DND-41 (cell line): ENCODE results near the gene ART3.

ENCODE experiments used
- ATAC-seq: fragments of 200-7000 bp; cut with Tn5 transposase; 3 replicates; pipeline ENCODE4 v1.9.1; 2021; ENCODE audit warnings: low read depth; ENCODE audit not compliant: insufficient read depth
- DNase-seq: peaks from one replicate; pipeline ENCODE4 v3.0.0-alpha.2; 2020
- H2AFZ ChIP-seq: 2 replicates; pipeline ENCODE4 v1.6.0; 2012; ENCODE audit warnings: low read depth, low read length
- H3K27ac ChIP-seq: 2 replicates; pipeline ENCODE4 v1.5.1; 2012; ENCODE audit warnings: low read length, inconsistent platforms
- H3K27me3 ChIP-seq: fragments of 200-600 bp; sonication (generic); 2 replicates; pipeline ENCODE4 v1.6.0; 2012; ENCODE audit warnings: low read length, mild to moderate bottlenecking, inconsistent platforms; ENCODE audit not compliant: insufficient read depth, poor library complexity
- H3K36me3 ChIP-seq: 2 replicates; pipeline ENCODE4 v1.5.1; 2012; ENCODE audit warnings: low read length, inconsistent platforms; ENCODE audit not compliant: insufficient read depth
- H3K4me1 ChIP-seq: 2 replicates; pipeline ENCODE4 v1.5.1; 2012; ENCODE audit warnings: mild to moderate bottlenecking, low read length; ENCODE audit not compliant: insufficient read depth
- H3K4me2 ChIP-seq: 2 replicates; pipeline ENCODE4 v1.6.0; 2012; ENCODE audit warnings: mild to moderate bottlenecking, moderate library complexity, low read length, inconsistent platforms; ENCODE audit not compliant: insufficient read depth
- H3K4me3 ChIP-seq, 2 experiments: fragments of 200-600 bp in 1 of 2; shearing (Covaris generic) in 1 of 2; 2 replicates each; pipeline ENCODE4 v1.5.1; 2012 to 2016; ENCODE audit warnings: inconsistent platforms in 2 of 2, low read length in 2 of 2, mild to moderate bottlenecking in 2 of 2, low read depth in 1 of 2, moderate library complexity in 1 of 2
- H3K79me2 ChIP-seq: 2 replicates; pipeline ENCODE4 v1.6.0; 2012; ENCODE audit warnings: low read length, inconsistent platforms; ENCODE audit not compliant: insufficient read depth
- H3K9ac ChIP-seq: 2 replicates; pipeline ENCODE4 v1.6.0; 2012; ENCODE audit warnings: low read depth, mild to moderate bottlenecking, inconsistent platforms, low read length, moderate library complexity
- H3K9me3 ChIP-seq: 2 replicates; pipeline ENCODE4 v1.5.1; 2012; ENCODE audit warnings: low read length, moderate library complexity, mild to moderate bottlenecking, inconsistent platforms; ENCODE audit not compliant: insufficient read depth, severe bottlenecking
- H4K20me1 ChIP-seq: 2 replicates; pipeline ENCODE4 v1.6.0; 2012; ENCODE audit warnings: low read length; ENCODE audit not compliant: insufficient read depth
- CTCF ChIP-seq: IDR thresholded peaks from 2 replicates; pipeline ENCODE4 v1.5.1; 2012; ENCODE audit warnings: borderline replicate concordance, low read length, moderate library complexity, mild to moderate bottlenecking; ENCODE audit not compliant: poor library complexity, severe bottlenecking; ENCODE audit errors: extremely low read depth
- EZH2 ChIP-seq: IDR thresholded peaks from 3 replicates; pipeline ENCODE4 v1.6.1; 2012; ENCODE audit warnings: borderline replicate concordance, low read depth, mild to moderate bottlenecking, moderate library complexity, low read length, inconsistent platforms; ENCODE audit not compliant: severe bottlenecking

ART3 gene

GRCh38 chr4:76155979-76156378 is 81.5 kb downstream of the ART3 start:
- Histone ChIP-seq H3K9ac (no peak overlapping the region), H3K27me3 (no peaks in the 10 kb centered on the region), H3K9me3 (no peaks in the 10 kb centered on the region), H3K36me3 (peaks cover 2% of the 10 kb centered on the region; the same call in 1 of the 2 replicates), H3K4me3 (no peak overlapping the region), H3K79me2 (no peaks in the 10 kb centered on the region), H3K27ac (no peak overlapping the region), H2AFZ (no peak overlapping the region), H4K20me1 (no peaks in the 10 kb centered on the region), H3K4me2 (no peak overlapping the region), H3K4me1 (no peaks in the 10 kb centered on the region)
- ATAC-seq (no peak), DNase-seq (no peak)
- TF ChIP-seq EZH2, result no peak
- no peak for TF ChIP-seq CTCF

GRCh38 chr4:76156635-76157034 is 82.1 kb downstream of the ART3 start:
- no peak for DNase-seq
- no peak overlapping the region for H3K4me3 ChIP-seq
- no peaks in the 10 kb centered on the region for H3K9me3 ChIP-seq
- H3K36me3 ChIP-seq, result peaks cover 9% of the 10 kb centered on the region; the same call in 1 of the 2 replicates
- H2AFZ ChIP-seq, result no peak overlapping the region
- H3K4me2 ChIP-seq, result no peak overlapping the region
- no peaks in the 10 kb centered on the region for H3K27me3 ChIP-seq
- no peaks in the 10 kb centered on the region for H3K4me1 ChIP-seq
- no peaks in the 10 kb centered on the region for H4K20me1 ChIP-seq
- no peak for ATAC-seq
- no peak for TF ChIP-seq CTCF
- TF ChIP-seq EZH2, result no peak
- no peak overlapping the region for H3K9ac ChIP-seq
- no peak overlapping the region for H3K27ac ChIP-seq
- H3K79me2 ChIP-seq, result no peaks in the 10 kb centered on the region

GRCh38 chr4:76160355-76160754 is 85.8 kb downstream of the ART3 start:
- H3K4me3 ChIP-seq, result no peak overlapping the region
- no peaks in the 10 kb centered on the region for H3K9me3 ChIP-seq
- H3K36me3 ChIP-seq, result peaks cover 35% of the 10 kb centered on the region
- H3K4me2 ChIP-seq, result no peak overlapping the region
- ATAC-seq (no peak), DNase-seq (no peak)
- no peaks in the 10 kb centered on the region for H4K20me1 ChIP-seq
- no peak overlapping the region for H2AFZ ChIP-seq
- no peak for TF ChIP-seq EZH2
- no peak for TF ChIP-seq CTCF
- no peaks in the 10 kb centered on the region for H3K27me3 ChIP-seq
- H3K4me1 ChIP-seq, result no peaks in the 10 kb centered on the region
- no peaks in the 10 kb centered on the region for H3K79me2 ChIP-seq
- no peak overlapping the region for H3K27ac ChIP-seq
- H3K9ac ChIP-seq, result no peak overlapping the region
